NT2/D1 (cell line): ENCODE measurements around the gene CTBP2.

Experiments used
- YY1 ChIP-seq: IDR thresholded peaks from 2 replicates; pipeline ENCODE4 v1.6.1; 2011; ENCODE audit not compliant: insufficient read length, insufficient read depth
- ZNF274 ChIP-seq: IDR thresholded peaks from 2 replicates; pipeline ENCODE4 v1.6.1; 2011; ENCODE audit warnings: mild to moderate bottlenecking, low read depth, low read length

DNA sequence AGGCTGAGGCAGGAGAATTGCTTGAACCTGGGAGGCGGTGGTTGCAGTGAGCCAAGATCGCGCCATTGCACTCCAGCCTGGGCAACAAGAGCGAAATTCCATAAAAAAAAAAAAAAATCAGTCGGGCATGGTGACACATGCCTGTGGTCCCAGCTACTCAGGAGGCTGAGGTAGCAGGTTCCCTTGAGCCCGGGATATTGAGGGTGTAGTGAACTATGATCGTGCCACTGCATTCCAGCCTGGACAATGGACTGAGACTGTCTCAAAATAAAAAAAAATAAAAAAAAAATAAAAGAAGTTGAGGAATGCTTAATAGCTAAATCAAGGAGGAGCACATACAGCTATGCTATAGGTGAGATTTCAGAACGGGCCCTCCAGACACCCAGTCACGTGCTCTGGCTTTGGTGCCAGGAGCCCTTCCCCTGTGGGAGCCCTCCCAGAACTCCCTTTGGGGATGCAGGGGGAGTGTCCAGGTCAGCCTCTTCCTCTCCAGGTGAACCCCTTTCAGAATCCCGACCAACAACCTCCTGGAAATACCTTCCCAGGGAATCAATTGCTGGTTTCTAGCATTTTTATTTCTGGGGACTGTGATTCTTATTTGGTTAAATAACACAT, 42.9 kb upstream of the CTBP2 start:
- TF ChIP-seq YY1: no peak
- no peak for TF ChIP-seq ZNF274
